LNCaP clone FGC (cell line): ENCODE data around the gene NME8.
"Not testable (repeated sequence)": the region's sequence is repeated elsewhere in the genome, so short reads cannot be mapped to it uniquely, and the experiment has no call there.

Experiments
- DNase-seq: peaks from one replicate; pipeline ENCODE4 v3.0.0-alpha.2; 2011; ENCODE audit warnings: low read depth
- H3K4me3 ChIP-seq: 2 replicates; pipeline ENCODE4 v1.5.1; 2011; ENCODE audit warnings: mild to moderate bottlenecking, low read depth, low read length, control low read depth
- TF ChIP-seq, protein P1 (sequence below): IDR thresholded peaks from 2 replicates; pipeline ENCODE4 v1.5.1; 2012; ENCODE audit warnings: mild to moderate bottlenecking; ENCODE audit not compliant: control insufficient read depth, insufficient read depth; ENCODE audit errors: extremely low read depth

NME8 gene, protein sequence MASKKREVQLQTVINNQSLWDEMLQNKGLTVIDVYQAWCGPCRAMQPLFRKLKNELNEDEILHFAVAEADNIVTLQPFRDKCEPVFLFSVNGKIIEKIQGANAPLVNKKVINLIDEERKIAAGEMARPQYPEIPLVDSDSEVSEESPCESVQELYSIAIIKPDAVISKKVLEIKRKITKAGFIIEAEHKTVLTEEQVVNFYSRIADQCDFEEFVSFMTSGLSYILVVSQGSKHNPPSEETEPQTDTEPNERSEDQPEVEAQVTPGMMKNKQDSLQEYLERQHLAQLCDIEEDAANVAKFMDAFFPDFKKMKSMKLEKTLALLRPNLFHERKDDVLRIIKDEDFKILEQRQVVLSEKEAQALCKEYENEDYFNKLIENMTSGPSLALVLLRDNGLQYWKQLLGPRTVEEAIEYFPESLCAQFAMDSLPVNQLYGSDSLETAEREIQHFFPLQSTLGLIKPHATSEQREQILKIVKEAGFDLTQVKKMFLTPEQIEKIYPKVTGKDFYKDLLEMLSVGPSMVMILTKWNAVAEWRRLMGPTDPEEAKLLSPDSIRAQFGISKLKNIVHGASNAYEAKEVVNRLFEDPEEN

DNA sequence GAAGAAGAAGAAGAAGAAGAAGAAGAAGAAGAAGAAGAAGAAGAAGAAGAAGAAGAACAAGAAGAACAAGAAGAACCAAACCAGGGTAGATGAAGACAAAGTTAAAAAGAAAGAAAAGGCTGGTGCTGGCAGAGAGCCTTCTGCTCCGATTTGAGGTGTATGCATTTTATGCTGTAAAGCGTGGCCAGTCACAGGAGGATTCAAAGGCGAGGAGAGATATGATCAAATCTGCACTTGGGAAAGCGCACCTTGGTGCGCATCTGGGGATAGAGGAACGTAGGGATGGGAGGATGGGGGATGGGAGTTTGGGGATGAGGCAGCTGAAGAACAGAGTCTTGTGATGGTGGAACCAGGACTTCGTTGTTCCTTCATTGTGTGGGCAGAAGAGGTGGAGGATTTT is at the start of gene NME8:
Gene NME8, plus strand, starts transcription at position 301 of the 400 bp plus-strand sequence. CDS start 1,670 bp downstream, outside the sequence.
- no peak within 1 kb of the TSS for H3K4me3 ChIP-seq
- TF ChIP-seq, protein P1, sequence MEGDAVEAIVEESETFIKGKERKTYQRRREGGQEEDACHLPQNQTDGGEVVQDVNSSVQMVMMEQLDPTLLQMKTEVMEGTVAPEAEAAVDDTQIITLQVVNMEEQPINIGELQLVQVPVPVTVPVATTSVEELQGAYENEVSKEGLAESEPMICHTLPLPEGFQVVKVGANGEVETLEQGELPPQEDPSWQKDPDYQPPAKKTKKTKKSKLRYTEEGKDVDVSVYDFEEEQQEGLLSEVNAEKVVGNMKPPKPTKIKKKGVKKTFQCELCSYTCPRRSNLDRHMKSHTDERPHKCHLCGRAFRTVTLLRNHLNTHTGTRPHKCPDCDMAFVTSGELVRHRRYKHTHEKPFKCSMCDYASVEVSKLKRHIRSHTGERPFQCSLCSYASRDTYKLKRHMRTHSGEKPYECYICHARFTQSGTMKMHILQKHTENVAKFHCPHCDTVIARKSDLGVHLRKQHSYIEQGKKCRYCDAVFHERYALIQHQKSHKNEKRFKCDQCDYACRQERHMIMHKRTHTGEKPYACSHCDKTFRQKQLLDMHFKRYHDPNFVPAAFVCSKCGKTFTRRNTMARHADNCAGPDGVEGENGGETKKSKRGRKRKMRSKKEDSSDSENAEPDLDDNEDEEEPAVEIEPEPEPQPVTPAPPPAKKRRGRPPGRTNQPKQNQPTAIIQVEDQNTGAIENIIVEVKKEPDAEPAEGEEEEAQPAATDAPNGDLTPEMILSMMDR = no peak
- no peak for DNase-seq

DNA sequence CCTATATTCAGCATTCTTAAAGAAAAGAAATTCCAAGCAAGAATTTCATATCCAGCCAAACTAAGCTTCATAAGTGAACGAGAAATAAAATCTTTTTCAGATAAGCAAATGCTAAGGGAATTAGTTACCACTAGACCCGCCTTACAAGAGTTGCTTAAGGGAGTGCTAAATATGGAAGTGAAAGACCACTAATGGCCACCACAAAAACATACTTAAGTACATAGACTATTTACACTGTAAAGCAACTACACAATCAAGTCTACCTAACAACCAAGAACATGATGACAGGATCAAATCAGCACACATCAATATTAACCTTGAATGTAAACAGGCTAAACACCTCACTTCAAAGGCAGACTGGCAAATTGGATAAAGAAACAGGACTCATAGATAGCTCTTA is 42.2 kb upstream of the NME8 start:
- TF ChIP-seq, protein P1 = no peak
- H3K4me3 ChIP-seq = no peak overlapping the region
- no peak for DNase-seq

DNA sequence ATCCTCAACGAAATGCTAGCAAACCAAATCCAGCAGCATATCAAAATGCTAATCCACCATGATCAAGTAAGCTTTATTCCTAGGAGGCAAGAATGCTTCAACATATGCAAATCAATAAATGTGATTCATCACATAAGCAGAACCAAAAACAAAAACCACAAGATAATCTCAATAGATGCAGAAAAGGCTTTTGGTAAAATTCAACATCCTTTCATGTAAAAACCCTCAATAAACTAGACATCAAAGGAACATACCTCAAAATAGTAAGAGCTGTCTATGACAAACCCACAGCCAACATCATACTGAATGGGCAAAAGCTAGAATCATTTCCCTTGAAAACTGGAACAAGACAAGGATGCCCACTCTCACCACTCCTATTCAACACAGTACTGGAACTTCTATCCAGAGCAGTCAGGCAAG is 36.2 kb upstream of the NME8 start:
- not testable (repeated sequence) for DNase-seq, H3K4me3 ChIP-seq

DNA sequence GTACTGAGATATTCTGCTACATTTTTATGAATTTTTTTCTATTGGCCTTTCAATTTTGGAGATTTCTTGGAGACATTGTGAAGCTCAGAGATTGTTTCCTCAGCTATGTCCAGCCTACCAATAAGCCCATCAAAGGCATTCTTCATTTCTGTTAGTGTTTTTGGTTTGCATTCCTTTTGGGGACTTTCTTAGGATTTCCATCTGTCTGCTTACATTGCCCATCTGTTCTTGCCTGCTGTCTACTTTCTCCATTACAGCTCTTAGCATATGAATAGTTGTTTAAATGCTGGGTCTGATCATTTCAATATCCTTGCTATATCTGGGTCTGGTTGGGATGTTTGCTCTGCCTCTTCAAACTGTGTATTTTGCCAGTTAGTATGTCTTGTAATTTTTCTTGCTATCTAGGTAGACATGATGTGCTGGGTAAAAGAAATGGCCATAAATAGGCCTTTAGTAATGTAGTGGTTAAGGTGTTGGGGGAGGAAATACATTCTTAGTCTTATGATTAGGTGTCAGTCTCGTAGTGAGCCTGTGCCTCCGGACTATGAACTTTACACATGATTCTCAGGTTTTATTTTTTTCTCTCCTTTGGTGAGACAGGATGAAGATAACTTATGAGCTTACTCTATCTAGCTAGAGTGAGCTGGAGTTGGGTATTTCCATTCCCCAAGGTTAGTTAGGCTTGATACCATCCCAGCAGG is 32.6 kb upstream of the NME8 start:
- no peak for DNase-seq
- TF ChIP-seq, protein P1 = no peak
- no peak overlapping the region for H3K4me3 ChIP-seq

DNA sequence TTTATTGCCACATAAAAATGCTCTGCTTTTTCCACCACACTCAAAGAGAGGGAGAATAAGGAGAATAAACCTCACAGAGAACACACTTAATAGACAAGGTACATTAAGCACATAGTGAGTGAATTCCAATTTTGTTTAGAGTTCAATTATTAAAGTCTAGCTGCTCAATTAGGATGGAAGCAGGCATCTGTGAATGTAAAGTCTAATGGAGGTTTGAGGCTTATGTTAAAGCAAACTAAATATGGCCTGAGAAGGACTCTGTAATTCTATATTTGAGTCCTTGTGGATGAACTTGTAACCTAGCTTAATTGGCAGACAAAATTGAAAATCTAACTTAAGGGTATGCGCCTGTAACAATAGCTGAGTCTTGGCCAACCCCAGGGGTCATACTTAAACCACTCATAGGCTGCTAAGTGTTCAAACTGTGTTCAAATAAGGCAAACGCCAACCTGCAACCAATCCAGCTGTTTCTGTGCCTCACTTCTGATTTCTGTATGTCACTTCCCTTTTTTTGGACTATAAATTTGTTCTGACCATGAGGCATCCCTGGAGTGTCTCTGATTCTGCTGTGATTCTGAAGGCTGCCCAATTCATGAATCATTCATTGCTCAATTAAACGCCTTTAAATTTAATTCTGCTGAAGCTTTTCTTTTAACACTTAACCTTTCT is 31.3 kb upstream of the NME8 start:
- TF ChIP-seq, protein P1 = no peak
- no peak overlapping the region for H3K4me3 ChIP-seq
- no peak for DNase-seq

DNA sequence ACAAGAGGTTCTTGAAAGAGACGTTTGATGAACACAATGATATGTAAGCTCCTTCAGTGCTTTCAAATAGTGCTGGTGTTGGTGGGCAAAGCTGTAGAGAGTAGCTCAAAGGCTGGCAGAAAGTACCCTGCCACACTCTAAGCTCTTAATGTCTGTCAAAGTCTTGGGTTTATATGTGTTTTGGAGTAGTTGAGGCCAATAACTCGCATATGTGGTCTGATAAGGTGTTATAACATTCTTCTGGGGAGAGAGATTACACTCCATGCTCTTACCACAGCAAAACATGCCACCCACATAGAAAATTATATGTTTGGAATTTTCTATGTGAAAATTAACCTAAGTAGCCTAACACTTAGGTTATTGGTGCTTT is 30.8 kb upstream of the NME8 start:
- no peak overlapping the region for H3K4me3 ChIP-seq
- TF ChIP-seq, protein P1 = no peak
- no peak for DNase-seq
